GDM1 (cell line): ENCODE data around the gene TNRC6B.
"Not testable (repeated sequence)": the region's sequence is repeated elsewhere in the genome, so short reads cannot be mapped to it uniquely, and the experiment has no call there.

ENCODE experiments used
- DNase-seq: peaks from one replicate; lab custom pipeline; 2025; lab: John Stamatoyannopoulos, UW

TNRC6B gene

DNA sequence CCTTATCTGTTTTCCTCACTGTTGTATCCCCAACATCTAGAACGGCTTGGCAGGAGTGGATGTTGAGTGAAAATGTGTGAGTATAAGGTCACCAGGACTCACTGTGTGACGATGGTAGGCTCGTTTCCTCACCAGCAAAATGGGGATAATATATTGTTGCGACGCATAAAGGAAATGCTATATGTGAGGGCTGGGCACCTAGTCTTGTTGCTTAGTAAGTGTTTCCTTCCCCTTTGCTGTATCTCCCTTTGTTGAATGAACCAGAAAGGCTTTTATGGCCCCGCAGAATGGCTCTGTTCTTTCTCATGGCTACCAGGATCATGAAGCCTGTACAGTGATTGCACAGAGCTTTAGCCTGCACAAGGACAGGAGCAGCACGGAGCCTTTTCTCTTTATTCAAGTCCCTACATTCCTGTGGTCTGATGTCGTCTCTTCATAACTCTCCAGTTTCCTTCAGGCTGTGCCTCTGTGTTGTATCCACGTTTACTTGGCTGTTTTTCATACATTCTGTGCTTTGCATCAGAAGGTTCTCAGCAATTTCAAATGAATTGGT, 5.4 kb downstream of the TNRC6B start:
- peak; percentile 44 for DNase-seq

DNA sequence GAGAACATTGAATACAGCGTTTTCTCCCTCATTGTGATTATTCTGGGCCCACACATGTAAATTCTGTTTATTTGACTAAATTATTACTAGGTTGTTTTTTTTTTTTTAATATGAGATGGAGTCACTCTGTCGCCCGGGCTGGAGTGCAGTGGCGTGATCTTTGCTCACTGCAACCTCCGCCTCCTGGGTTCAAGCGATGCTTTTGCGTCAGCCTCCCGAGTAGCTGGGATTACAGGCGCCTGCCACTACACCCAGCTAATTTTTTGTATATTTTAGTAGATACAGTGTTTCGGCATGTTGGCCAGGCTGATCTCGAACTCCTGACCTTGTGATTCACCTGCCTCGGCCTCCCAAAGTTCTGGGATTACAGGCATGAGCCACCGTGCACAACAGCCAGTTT, 5.9 kb downstream of the TNRC6B start:
- DNase-seq: not testable (repeated sequence)

DNA sequence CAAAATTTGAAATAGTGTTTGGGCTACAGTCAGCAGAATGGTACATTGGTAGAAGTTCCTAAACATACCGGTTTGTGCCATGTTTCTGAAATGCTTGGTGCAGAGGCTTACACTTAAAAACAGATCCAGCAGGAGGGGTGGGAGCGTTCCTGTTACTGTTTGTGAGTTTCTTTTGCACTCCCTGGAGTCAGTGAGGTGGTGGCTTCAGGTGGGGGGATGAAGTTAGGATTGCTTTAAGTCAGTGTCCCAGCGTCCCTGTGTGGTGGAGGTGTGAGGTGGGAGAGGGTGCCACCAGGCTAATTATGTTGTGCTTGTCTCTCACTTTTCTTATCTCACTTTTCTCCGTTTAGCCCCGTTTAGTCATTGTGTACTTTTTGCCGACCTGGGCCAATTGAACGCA, 9.7 kb downstream of the TNRC6B start:
- no peak for DNase-seq

DNA sequence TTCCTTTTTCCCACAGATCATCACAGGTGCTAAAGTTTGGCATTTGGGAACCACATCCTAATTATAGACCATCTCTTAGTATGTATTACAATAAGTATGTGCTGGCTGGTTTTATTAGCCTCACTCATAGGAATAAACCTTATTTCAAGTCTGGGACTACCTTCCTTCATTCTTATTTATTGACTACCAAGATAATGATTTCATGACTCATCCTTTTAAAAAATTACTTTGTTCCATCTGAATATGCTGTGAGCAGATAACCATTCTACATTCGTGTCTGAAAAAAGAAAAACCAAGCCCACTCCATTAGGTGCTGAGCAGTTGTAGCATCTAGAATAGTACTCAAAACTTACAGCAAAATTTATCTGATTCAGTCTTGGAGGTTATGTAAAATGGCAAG, 12.3 kb downstream of the TNRC6B start:
- no peak for DNase-seq

DNA sequence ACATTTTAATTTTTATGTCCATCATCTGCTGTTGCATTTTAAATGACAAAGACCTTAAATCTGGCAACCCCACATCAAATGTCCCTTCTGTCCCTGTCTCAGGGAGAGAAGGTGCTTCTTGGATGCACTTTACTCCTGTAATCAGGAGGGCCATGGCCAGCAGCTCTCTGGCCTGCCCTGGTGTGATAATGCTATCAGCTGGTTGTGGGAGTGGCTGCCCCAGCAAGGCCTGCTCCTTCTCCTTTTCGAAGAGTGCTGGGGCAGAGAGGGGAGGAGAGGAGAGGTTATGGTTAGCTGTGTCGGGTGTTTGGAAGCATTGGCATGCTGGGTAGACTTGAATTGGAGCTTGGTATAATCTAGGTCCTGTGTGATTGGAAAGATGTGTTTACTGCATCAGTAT, 12.8 kb downstream of the TNRC6B start:
- DNase-seq: no peak

DNA sequence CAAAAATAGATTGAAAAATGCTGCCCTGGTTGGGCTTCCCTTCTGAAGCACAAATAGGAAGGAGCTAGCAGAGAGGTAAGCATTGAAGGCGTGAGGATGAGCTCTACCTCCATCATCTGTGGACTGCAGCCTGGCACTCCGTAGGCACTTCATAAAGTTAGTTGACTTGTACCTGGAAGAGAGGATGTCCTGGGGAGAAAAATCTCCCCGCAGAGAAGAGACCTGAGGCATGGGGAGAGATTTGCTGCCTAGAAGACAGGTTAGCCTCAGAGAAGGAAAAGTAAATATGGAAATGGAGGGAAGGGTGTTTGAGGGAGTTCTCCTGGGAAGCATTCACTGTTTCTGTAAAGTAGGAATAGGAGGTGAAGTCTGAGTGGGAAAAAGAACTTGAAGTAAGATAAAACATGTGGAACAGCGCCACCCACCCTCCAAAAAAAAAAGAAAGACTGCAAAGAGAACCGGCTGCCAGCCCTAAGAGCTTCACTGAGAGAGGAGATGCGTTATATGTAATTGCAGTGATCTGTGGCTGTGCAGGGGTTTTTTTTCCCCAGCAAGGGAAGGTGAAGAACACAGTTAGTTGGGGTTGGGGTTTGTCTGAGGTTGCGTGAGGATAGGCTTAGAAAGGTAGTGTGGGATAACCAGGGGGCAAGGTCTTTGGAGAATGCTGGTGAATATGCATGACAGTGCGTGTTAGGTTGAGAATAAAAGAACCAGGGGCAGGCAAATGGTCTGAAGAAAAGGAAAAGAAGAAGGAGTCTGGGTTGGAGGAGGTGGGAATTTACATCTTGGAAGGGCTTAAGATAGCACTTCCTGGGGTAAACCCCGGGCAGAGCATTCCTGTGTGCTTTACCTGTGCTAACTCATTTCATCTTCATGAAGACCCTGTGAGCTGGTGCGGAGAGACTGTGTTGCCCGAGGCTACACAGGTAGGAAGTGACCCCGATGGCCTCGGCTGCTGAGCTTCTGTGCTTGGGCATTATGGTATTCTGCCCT, 16.0 kb downstream of the TNRC6B start:
- no peak for DNase-seq

DNA sequence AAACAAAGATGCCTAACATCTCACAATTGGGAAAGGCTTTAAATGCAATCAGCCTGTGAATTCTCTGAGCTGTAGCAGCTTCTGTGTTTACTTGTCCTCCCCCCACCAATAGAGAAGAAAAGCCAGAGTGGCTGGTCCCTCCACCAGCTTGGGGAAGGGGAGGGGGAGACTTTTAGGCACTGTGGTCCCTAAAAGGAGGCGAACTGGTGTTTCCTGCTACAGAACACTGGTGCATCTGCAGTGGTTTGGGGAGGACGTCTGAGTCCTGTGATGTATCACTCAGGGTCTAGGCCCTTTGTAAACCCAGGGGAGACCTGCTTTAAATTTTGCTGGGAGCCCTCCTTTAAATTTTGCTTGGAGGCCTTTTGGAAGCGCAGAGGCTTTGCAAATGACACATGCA, 16.9 kb downstream of the TNRC6B start:
- DNase-seq: no peak

DNA sequence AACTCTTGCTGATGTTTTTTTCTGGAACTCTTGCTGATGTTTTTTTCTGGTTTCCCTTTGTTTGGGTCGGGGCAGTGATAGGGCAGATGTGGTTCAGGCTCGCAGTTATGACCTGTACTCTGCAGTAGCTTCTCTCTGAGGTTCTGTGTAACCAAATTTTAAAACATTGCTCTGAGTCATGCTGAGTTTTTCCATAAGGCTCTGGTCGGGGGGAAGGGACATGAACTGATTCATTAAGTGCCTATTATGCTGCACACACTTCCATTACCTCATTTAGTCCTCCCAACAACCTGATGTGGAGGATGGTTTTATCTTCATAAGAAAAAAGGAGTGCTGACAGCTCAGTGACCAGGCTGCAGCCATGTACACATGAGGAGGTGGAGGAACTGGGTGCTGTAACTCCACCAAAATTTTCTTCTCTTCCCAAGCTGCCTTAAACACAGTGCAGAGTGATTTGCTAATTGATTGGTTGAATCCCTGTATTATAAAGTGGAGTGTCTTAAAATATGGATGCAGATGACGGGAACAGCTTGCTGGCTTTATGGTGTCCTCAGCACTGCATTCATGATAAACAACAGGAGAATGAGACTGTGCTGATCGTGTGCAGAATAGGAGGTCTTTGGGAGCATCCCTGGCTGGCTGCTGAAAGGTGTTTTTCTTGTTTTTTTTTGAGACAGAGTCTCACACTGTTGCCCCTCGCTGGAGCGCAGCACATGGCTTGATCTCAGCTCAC, 19.1 kb downstream of the TNRC6B start:
- no peak for DNase-seq

DNA sequence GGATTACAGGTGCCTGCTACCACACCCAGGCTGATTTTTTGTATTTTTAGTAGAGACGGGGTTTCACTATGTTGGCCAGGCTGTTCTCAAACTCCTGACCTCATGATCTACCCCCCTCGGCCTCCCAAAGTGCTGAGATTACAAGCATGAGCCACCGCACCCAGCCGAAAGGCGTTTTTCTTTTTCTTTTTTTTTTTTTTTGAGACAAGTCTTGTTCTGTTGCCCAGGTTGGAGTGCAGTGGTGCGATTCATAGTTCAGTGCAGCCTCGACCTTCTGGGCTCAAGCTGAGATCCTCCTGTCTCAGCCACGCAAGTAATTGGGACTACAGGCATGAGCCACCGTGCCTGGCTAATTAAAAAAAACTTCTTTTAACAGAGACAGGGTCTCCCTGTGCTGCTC, 19.7 kb downstream of the TNRC6B start:
- not testable (repeated sequence) for DNase-seq

DNA sequence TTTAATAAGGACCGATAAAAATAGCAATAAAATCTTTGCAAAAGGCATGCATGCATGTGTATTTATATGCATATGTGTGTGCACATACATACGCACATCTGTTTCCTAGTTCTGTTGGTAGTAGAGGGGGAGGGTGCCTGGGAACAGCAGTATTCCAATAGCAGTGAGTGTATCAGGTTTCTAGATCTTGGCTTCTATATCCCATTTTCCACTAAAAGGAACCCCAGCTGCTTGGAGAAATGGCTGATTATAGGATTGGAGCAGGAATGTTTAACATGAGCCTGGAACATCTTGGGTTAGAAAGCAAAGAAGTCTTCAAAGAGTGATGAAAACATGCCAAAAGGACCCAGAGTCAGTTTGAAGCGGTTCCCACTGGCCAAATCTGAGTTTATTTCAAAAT, 21.0 kb downstream of the TNRC6B start:
- no peak for DNase-seq

DNA sequence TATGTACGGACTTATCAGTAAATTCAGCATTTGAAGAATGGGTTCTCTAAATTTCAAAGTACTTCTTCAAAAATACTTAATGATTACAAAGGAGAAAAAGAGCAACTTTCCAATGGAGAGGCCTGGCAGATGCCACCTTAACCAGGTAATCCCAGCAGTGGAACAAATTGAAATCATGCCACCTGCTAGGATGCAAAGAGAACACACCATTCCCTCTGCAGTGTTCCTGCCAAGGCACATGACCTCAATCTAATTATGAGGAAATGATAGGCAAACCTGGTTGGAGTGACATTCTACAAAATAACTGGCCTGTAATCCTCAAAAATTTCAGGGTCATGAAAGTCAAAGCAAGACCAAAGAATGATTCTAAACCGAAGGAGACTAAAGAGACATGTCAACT, 21.5 kb downstream of the TNRC6B start:
- DNase-seq: no peak

DNA sequence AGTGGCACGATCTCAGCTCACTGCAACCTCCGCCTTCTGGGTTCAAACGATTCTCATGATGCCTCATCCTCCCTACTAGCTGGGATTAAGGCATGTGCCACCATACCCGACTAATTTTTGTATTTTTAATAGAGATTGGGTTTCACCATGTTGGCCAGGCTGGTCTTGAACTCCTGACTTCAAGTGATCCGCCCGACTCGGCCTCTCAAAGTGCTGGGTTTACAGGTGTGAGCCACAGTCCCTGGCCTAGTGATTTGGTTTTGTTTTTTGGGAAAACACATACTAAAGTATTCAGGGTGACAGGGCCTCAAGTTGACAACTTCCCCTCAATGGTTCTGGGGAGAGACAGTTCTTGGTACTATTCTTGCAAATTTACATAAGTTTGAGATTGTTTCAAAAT, 22.1 kb downstream of the TNRC6B start:
- DNase-seq: no peak

DNA sequence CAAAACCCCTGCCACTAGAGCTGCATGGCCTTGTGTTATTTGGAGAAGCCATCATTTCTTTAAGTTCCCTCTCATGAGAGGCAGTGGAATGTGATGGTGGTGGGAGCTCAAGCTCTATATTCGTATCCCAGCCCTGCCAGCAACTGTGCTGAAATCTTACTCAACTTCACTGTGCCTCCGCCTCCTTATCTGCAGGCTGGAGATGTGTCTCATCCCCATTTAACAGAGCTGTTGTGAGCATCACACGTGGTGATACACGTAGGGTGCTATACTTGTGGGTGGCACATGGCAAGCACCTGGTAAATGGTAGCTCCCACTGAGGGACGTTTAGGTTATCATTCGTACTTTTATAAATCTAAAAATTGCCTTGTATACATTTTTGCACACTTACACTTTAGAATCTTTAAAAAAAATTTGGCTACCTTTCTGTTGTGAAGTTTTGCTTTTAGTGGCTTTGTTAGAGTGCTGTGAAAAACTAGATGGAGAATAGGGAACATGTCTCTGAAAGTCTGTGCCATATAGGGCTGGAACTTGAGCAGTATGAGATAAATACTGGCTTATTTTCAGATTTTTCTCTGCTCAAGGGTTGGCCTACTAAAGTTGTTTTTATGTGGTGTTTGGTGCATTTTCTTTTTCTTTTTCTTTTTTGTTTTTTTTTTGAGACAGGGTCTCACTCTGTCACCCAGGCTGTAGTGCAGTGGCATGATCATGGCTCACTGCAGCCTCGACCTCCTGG, 23.2 kb downstream of the TNRC6B start:
- no peak for DNase-seq

DNA sequence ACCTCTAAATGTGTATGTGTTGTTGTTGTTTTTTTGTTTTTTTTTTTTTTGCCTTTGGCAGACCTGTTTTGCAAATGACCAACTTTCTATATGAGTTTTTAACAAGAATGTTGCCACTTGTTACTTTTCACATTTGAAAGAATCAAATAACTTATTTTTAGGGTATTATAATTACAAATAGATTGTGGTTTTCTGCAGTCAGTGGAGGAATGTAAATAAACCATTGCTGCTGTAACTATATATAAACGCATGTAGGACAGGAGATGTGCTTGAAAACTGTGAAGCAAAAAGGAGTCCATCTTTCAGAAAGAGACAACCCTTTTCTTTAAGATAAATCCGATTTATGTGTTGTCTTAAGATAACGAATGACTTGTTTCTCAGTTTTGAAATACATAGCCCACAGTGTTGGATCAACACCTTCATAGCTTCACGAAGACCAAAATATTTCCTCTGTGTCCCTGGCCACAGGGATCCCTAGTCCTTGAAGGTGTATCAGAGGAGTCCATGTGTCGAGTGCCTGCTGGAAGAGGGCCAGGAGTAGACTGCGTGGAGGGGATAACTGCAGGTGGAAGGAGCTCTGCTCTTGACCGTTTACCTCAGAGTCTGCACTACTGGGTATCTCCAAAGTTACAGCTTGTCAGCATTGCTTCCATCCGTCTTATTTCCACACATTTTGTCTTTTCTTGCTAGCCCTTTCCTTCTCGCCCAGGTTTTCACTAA, 24.7 kb downstream of the TNRC6B start:
- DNase-seq: no peak

DNA sequence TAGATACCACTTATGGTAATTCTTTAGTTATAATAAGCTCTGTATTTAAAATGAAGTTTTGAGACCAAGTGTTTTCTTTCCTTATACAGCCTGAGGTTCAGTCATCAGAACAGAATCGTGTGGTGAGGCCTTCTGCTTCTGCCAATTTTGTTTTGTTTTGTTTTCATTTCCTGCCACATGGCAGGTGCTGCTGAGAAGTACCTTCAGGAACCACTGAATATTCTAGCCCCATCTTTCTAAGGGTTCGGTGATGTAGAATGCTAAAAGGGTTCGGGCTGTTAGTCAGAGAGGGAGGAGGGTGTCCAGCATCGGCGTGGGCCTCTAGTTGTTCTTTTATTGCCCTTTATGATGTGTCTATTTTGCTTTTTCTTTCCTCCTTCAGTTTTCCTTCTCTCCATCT, 25.8 kb downstream of the TNRC6B start:
- DNase-seq: no peak

DNA sequence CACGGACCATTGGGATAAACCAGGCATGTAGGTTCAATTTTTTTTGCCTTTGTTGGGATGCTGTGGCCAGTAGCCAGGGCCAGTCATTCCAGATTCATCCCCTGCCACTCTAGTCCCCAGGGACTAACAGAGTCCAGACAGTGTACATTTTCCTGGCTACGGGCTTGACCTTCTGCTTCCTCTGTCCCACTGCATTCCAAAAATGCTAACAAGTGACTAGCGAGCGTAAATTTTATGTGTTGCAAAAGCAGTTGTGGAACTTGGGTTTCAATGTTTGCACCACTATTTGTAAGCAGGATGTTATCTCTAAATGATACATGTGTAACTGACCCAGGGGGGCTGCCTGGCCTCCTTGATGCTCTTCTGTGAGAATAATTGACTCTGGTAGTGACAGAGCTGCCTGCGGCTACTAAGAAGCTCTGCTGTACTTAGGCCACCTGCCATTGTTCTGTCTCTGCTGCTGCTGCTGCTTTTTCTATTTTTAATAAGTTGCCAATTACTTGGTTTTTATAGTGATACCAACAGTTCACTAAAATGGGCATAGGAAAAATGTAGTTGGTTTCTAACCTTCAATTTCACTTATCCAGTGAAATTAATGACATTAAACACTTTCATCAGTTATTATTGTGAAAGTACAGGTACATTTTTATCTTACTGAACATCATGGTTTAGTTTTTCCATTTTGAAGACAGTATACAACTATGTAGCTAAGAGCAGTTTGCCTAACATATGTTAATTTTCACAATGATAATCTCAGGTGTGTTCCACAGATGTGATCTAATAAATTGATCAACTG, 26.8 kb downstream of the TNRC6B start:
- no peak for DNase-seq

DNA sequence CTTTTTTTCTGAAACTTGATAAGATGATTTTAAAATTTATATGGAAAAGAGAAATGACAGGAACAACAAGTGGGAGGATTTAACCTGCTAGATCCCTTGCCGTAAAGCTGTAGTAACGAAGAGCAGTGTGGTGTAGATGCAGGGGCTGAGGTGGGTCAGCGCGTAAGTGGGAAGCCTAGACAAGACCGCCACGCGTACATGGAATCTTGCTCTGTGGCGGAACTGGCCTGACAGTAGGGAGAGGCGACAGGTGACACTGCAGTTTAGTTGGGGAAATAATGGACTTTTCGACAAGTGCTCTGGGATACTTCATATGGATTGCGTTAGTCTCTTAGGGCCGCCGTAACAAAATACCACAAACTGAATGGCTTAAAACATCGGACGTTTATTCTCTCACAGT, 28.8 kb downstream of the TNRC6B start:
- DNase-seq: no peak

DNA sequence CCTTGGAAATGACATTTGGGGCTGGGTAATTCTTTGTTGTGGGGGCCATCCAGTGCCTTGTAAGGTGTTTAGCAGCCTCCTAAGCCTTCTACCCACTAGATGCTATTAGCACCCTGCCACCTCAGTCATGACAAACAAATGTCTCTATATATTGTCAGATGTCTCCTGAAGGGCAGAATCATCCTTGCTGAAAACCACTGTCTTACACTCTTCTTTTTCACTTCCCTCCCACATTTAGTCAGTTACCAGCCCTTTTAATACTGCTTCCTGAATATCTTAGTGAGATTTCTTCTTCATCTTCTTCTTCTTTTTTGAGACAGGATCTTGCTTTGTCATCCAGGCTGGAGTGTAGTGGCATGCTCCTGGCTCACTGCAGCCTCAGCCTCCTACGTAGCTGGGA, 33.1 kb downstream of the TNRC6B start:
- no peak for DNase-seq

DNA sequence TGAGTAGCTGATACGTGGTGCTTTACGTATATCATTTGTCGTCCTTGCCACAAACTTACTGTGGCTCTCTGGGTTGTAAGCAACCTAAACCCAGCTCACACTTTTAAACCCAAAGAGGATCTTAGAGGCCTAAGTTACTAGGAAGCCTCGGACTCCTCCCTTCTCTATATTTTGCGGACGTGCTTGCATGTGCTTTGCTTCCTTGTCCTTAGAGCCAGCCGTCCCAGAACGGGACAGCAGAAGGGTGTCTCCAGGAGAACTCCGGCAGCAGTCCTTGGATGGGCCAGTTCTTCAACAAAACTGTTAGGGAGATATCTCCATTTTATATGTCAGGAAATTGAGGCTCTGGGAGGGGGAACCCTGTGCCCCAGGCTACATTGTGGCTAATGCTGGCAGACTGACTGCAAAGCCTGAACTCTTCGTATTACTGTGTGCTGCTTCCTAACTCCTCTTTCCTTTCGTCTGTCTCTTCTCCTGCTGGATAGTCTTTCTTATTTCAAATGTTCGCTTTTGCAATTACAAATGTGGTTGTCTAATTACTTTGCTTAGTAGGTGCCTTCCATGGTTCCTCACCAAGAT, 33.8 kb downstream of the TNRC6B start:
- DNase-seq: no peak

DNA sequence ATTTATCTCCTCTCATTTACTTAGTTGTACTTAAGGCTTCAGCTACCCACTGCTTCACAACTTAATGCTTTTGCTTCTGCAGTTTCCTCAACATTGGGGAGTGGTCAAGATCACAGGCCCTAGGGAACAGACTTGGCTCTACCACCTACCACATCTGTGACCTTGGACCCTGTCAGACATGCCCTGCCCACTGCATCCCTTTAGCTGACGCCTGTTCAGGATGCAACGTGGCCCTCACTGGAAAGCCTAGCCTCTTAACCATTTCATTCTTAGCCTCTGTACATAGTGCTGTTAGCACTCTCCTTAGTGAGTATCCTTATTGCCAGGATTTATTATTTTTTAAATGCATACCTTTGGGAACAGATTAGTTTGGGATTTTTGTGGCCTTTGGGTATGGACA, 34.4 kb downstream of the TNRC6B start:
- DNase-seq: no peak
